IMR-90 (cell line): ENCODE results near the gene SEMA5A. TPM values are rescaled to one million over a fixed set of nuclear protein-coding genes. Genes with fewer than 3 reads are reported as not detected.

Experiments used
- ATAC-seq: fragments of 200-7000 bp; cut with Tn5 transposase; 2 replicates; pipeline ENCODE4 v1.9.1; 2020; ENCODE audit warnings: low read depth, mild to moderate bottlenecking, moderate library complexity
- BruUV-seq: library from RNA; stranded (reverse); fragments of 400-500 nt; replicated peaks from 2 replicates; lab custom pipeline; 2021; lab: Mats Ljungman, UMichigan
- CTCF ChIA-PET: fragments of 300-600 bp; formaldehyde crosslinking; extraction: SDS; loops from one replicate; lab custom pipeline; 2021; ENCODE audit warnings: antibody characterized with exemption; lab: Yijun Ruan, JAX
- POLR2A ChIA-PET: fragments of 300-600 bp; sonication (Branson Sonifier 250); formaldehyde crosslinking; loops from one replicate; lab custom pipeline; 2022; ENCODE audit warnings: antibody characterized with exemption; ENCODE audit not compliant: unreplicated experiment; lab: Charles Lee
- DNase-seq: peaks from one replicate; pipeline ENCODE4 v3.0.0; 2013
- H2AFZ ChIP-seq: replicated peaks from 2 replicates; pipeline ENCODE3; 2013; ENCODE audit warnings: low read length, mild to moderate bottlenecking; ENCODE audit not compliant: poor library complexity
- H2AK5ac ChIP-seq: 2 replicates; pipeline ENCODE4 v1.6.1; 2013; ENCODE audit warnings: low read depth, low read length, inconsistent platforms
- H2AK9ac ChIP-seq: replicated peaks from 2 replicates; pipeline ENCODE3; 2013; ENCODE audit warnings: mild to moderate bottlenecking, low read depth, low read length, moderate library complexity; ENCODE audit not compliant: poor library complexity
- H2BK120ac ChIP-seq: 2 replicates; pipeline ENCODE4 v1.6.1; 2013; ENCODE audit warnings: low read depth, low read length, inconsistent platforms
- H2BK15ac ChIP-seq: 3 replicates; pipeline ENCODE4 v1.6.1; 2013; ENCODE audit warnings: low read depth, low read length, inconsistent platforms
- H2BK20ac ChIP-seq: 2 replicates; pipeline ENCODE4 v1.6.1; 2013; ENCODE audit warnings: low read depth, mild to moderate bottlenecking, inconsistent platforms, low read length, moderate library complexity
- H2BK5ac ChIP-seq: 2 replicates; pipeline ENCODE4 v1.6.1; 2013; ENCODE audit warnings: mild to moderate bottlenecking, low read depth, low read length, inconsistent platforms; ENCODE audit not compliant: poor library complexity, severe bottlenecking
- H3K14ac ChIP-seq: replicated peaks from 2 replicates; pipeline ENCODE4 v1.6.1; 2013; ENCODE audit warnings: low read depth, low read length, inconsistent platforms
- H3K18ac ChIP-seq: 2 replicates; pipeline ENCODE4 v1.6.1; 2013; ENCODE audit warnings: low read depth, low read length, control low read depth
- H3K23ac ChIP-seq: 2 replicates; pipeline ENCODE4 v1.6.1; 2013; ENCODE audit warnings: low read depth, low read length, inconsistent platforms
- H3K27ac ChIP-seq: 2 replicates; pipeline ENCODE4 v1.5.1; 2013; ENCODE audit warnings: mild to moderate bottlenecking, control low read depth, low read length; ENCODE audit not compliant: insufficient read depth
- H3K27me3 ChIP-seq: 2 replicates; pipeline ENCODE4 v1.6.1; 2013; ENCODE audit warnings: low read length; ENCODE audit not compliant: control insufficient read depth, insufficient read depth
- H3K36me3 ChIP-seq: 2 replicates; pipeline ENCODE4 v1.6.1; 2013; ENCODE audit warnings: low read length, mixed read lengths; ENCODE audit not compliant: control insufficient read depth, insufficient read depth
- H3K4ac ChIP-seq: 2 replicates; pipeline ENCODE4 v1.6.1; 2013; ENCODE audit warnings: low read depth, low read length, inconsistent platforms
- H3K4me1 ChIP-seq: 2 replicates; pipeline ENCODE4 v1.6.1; 2013; ENCODE audit warnings: low read length, mixed read lengths; ENCODE audit not compliant: control insufficient read depth, insufficient read depth
- H3K4me2 ChIP-seq: 2 replicates; pipeline ENCODE4 v1.6.1; 2013; ENCODE audit warnings: low read depth, mild to moderate bottlenecking, control low read depth, low read length, moderate library complexity
- H3K4me3 ChIP-seq: 2 replicates; pipeline ENCODE4 v1.5.1; 2013; ENCODE audit warnings: low read depth, mild to moderate bottlenecking, control low read depth, low read length, moderate library complexity; ENCODE audit not compliant: insufficient read depth
- H3K56ac ChIP-seq: 2 replicates; pipeline ENCODE4 v1.6.1; 2013; ENCODE audit warnings: low read length, inconsistent platforms; ENCODE audit not compliant: insufficient read depth; ENCODE audit errors: extremely low read depth
- H3K79me1 ChIP-seq, 2 experiments: 2 replicates each; pipeline ENCODE4 v1.6.1; 2013; ENCODE audit warnings: low read length in 2 of 2, inconsistent platforms in 1 of 2, low read depth in 1 of 2
- H3K9ac ChIP-seq: 2 replicates; pipeline ENCODE4 v1.6.1; 2013; ENCODE audit warnings: low read depth, low read length, control low read depth
- H3K9me1 ChIP-seq: 2 replicates; pipeline ENCODE4 v1.6.1; 2013; ENCODE audit warnings: low read length, inconsistent platforms; ENCODE audit not compliant: insufficient read depth
- H3K9me3 ChIP-seq: 2 replicates; pipeline ENCODE4 v1.6.1; 2013; ENCODE audit warnings: low read length; ENCODE audit not compliant: control insufficient read depth, insufficient read depth
- H4K20me1 ChIP-seq: 2 replicates; pipeline ENCODE4 v1.6.1; 2013; ENCODE audit warnings: low read length, inconsistent platforms; ENCODE audit not compliant: insufficient read depth
- H4K5ac ChIP-seq: 2 replicates; pipeline ENCODE4 v1.6.1; 2013; ENCODE audit warnings: mild to moderate bottlenecking, low read depth, low read length, control low read depth
- H4K8ac ChIP-seq, 2 experiments: 2 replicates each; pipeline ENCODE4 v1.6.1; 2013; ENCODE audit warnings: low read depth in 2 of 2, low read length in 2 of 2, control low read depth in 1 of 2, inconsistent platforms in 1 of 2
- H4K91ac ChIP-seq: 2 replicates; pipeline ENCODE4 v1.6.1; 2013; ENCODE audit warnings: low read depth, low read length, inconsistent platforms; ENCODE audit not compliant: insufficient read depth
- CEBPB ChIP-seq: IDR thresholded peaks from 2 replicates; pipeline ENCODE4 v1.6.1; 2012; ENCODE audit warnings: low read depth, low read length, improper control_type of control experiment
- MAFK ChIP-seq: IDR thresholded peaks from 2 replicates; pipeline ENCODE4 v1.6.1; 2012; ENCODE audit warnings: low read depth, low read length, improper control_type of control experiment
- MAZ ChIP-seq: IDR thresholded peaks from 2 replicates; pipeline ENCODE4 v1.6.1; 2012; ENCODE audit warnings: low read depth, mild to moderate bottlenecking, low read length, improper control_type of control experiment, moderate library complexity, borderline replicate concordance
- MXI1 ChIP-seq: IDR thresholded peaks from 2 replicates; pipeline ENCODE4 v1.6.1; 2012; ENCODE audit warnings: low read depth, mild to moderate bottlenecking, low read length, moderate library complexity, borderline replicate concordance
- NFE2L2 ChIP-seq: fragments of 150-350 bp; IDR thresholded peaks from 2 replicates; pipeline ENCODE4 v1.6.1; 2016; ENCODE audit warnings: low read depth, mild to moderate bottlenecking, low read length
- POLR2A ChIP-seq: IDR thresholded peaks from 2 replicates; pipeline ENCODE4 v1.6.1; 2012; ENCODE audit warnings: mild to moderate bottlenecking, low read depth, low read length
- RCOR1 ChIP-seq: IDR thresholded peaks from 2 replicates; pipeline ENCODE4 v1.6.1; 2012; ENCODE audit warnings: mild to moderate bottlenecking, low read length, improper control_type of control experiment; ENCODE audit not compliant: insufficient replicate concordance
- RFX5 ChIP-seq: IDR thresholded peaks from 2 replicates; pipeline ENCODE4 v1.8.0; 2012; ENCODE audit warnings: low read depth, mild to moderate bottlenecking, low read length, moderate library complexity
- SMC3 ChIP-seq: fragments of 150-350 bp; IDR thresholded peaks from 2 replicates; pipeline ENCODE4 v1.6.1; 2016; ENCODE audit warnings: low read depth, mild to moderate bottlenecking, antibody characterized with exemption, low read length, moderate library complexity
- WGBS, 2 experiments: methylation state at CpG; one replicate each; pipeline versions ENCODE4 v1.1.5 to v1.1.7; 2013; ENCODE audit warnings: missing lambda C conversion rate in 2 of 2; ENCODE audit not compliant: insufficient read length in 1 of 2; ENCODE audit errors: extremely low coverage in 2 of 2; 5-methylcytosine and 5-hydroxymethylcytosine counted together
- dilution Hi-C: fragments of 300-500 bp; cut with HindIII; formaldehyde crosslinking; loops from one replicate; pipeline ENCODE4 v1.14.3; 2018; ENCODE audit warnings: low sequenced_read_pairs; ENCODE audit not compliant: unreplicated experiment
- in situ Hi-C: fragments of 300-500 bp; cut with MboI; formaldehyde crosslinking; loops from 3 replicates; pipeline ENCODE4 v1.14.3; 2019; ENCODE audit warnings: low sequenced_read_pairs, inconsistent platforms, mixed read lengths
- intact Hi-C: fragments of 100-400 bp; cut with micrococcal nuclease; formaldehyde crosslinking; loops from 2 replicates; pipeline ENCODE4 v1.10.0; 2022
- polyA plus RNA-seq, 3 experiments: library from polyadenylated mRNA; depleted of rRNA; stranded (reverse); fragments of >200 nt; gene quantifications; 2 replicates each; pipeline ENCODE4 v1.2.3, GENCODE V29; 2012; ENCODE audit warnings: low replicate concordance in 1 of 3
- total RNA-seq: library from RNA; depleted of rRNA; stranded (reverse); fragments of >200 nt; gene quantifications from 2 replicates; pipeline ENCODE4 v1.2.3, GENCODE V29; 2012
- TF ChIP-seq, protein P1 (sequence below): fragments of 150-350 bp; IDR thresholded peaks from 2 replicates; pipeline ENCODE4 v1.6.1; 2016; ENCODE audit warnings: low read depth, mild to moderate bottlenecking, low read length, moderate library complexity, borderline replicate concordance
- TF ChIP-seq, protein P2 (sequence below): fragments of 150-350 bp; IDR thresholded peaks from 2 replicates; pipeline ENCODE4 v1.6.1; 2017; ENCODE audit warnings: mild to moderate bottlenecking, antibody characterized with exemption, low read length, low read depth
- TF ChIP-seq, protein P3 (sequence below): conservative IDR thresholded peaks from 2 replicates; pipeline ENCODE4 v1.5.1; 2012; ENCODE audit warnings: mild to moderate bottlenecking, low read depth, low read length, improper control_type of control experiment

The SEMA5A gene
- total and polyA plus RNA-seq, 2 of the 4 experiments (the other 2 are of a cell fraction) = 8.2 to 9.9 TPM

DNA sequence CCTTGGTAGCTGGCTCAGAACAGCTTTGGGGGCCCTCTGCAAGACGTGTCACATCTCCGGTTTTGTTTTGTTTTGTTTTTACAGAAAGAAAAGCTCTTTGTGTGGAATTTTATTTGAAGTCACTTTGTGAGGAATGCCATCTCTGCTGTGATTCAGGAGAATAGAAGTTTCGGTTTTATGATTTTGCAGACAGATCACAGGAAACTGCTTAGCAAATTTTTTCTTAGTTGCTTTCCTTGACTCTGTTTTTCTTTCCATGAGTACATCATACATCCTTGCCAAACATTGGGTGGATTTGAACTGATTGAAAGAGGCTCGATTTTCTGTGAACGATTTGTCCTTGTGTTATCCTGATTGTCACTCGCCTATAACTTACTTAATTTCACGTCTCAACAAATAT is 5.1 kb downstream of the SEMA5A start:
- peaks cover 4% of the 10 kb centered on the region for H3K4me1 ChIP-seq
- TF ChIP-seq NFE2L2 (no peak), MXI1 (no peak), MAZ (no peak), SMC3 (no peak), RFX5 (no peak), MAFK (no peak), POLR2A (no peak), CEBPB (no peak), RCOR1 (no peak)
- TF ChIP-seq, protein P1, sequence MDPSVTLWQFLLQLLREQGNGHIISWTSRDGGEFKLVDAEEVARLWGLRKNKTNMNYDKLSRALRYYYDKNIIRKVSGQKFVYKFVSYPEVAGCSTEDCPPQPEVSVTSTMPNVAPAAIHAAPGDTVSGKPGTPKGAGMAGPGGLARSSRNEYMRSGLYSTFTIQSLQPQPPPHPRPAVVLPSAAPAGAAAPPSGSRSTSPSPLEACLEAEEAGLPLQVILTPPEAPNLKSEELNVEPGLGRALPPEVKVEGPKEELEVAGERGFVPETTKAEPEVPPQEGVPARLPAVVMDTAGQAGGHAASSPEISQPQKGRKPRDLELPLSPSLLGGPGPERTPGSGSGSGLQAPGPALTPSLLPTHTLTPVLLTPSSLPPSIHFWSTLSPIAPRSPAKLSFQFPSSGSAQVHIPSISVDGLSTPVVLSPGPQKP = no peak
- TF ChIP-seq, protein P2, sequence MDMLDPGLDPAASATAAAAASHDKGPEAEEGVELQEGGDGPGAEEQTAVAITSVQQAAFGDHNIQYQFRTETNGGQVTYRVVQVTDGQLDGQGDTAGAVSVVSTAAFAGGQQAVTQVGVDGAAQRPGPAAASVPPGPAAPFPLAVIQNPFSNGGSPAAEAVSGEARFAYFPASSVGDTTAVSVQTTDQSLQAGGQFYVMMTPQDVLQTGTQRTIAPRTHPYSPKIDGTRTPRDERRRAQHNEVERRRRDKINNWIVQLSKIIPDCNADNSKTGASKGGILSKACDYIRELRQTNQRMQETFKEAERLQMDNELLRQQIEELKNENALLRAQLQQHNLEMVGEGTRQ = no peak
- TF ChIP-seq, protein P3, sequence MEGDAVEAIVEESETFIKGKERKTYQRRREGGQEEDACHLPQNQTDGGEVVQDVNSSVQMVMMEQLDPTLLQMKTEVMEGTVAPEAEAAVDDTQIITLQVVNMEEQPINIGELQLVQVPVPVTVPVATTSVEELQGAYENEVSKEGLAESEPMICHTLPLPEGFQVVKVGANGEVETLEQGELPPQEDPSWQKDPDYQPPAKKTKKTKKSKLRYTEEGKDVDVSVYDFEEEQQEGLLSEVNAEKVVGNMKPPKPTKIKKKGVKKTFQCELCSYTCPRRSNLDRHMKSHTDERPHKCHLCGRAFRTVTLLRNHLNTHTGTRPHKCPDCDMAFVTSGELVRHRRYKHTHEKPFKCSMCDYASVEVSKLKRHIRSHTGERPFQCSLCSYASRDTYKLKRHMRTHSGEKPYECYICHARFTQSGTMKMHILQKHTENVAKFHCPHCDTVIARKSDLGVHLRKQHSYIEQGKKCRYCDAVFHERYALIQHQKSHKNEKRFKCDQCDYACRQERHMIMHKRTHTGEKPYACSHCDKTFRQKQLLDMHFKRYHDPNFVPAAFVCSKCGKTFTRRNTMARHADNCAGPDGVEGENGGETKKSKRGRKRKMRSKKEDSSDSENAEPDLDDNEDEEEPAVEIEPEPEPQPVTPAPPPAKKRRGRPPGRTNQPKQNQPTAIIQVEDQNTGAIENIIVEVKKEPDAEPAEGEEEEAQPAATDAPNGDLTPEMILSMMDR = no peak
- dilution Hi-C loops (no loop called here), in situ Hi-C loops (loop anchor here (25.0 kb wide), 2 partner anchors 778 to 1653 kb away; no protein-coding TSS in a partner anchor), intact Hi-C loops (loop anchor here (5.0 to 10.0 kb wide), 9 partner anchors 273 to 1613 kb away; no protein-coding TSS in a partner anchor)
- peak overlapping the region; percentile 88 for H3K14ac ChIP-seq
- peak overlapping the region; percentile 91 for H2BK5ac ChIP-seq
- peak overlapping the region; percentile 74 for H4K5ac ChIP-seq
- H3K79me1 ChIP-seq = peaks cover 20 to 61% of the 10 kb centered on the region in 2 experiments
- peak overlapping the region; percentile 92 for H3K27ac ChIP-seq
- H3K4me3 ChIP-seq = peak overlapping the region; percentile 31; the same call in 1 of the 2 replicates
- peak overlapping the region; percentile 60; the same call in 1 of the 2 replicates for H3K23ac ChIP-seq
- peak overlapping the region; percentile 90; the same call in 1 of the 2 replicates for H3K18ac ChIP-seq
- peaks cover 7% of the 10 kb centered on the region for H3K9me1 ChIP-seq
- ATAC-seq (no peak), DNase-seq (peak; percentile 72)
- peak overlapping the region; percentile 76 for H2AK9ac ChIP-seq
- WGBS, 2 experiments = no CpG with 5 or more reads among the region's 7 CpGs
- no TSS peak for BruUV-seq
- H2AFZ ChIP-seq = peak overlapping the region; percentile 81
- peaks cover 7% of the 10 kb centered on the region; the same call in 1 of the 2 replicates for H4K20me1 ChIP-seq
- H2BK120ac ChIP-seq = peak overlapping the region; percentile 86
- peak overlapping the region; percentile 78 for H3K9ac ChIP-seq
- H3K36me3 ChIP-seq = no peaks in the 10 kb centered on the region
- H2AK5ac ChIP-seq = peak overlapping the region; percentile 48; the same call in 1 of the 2 replicates
- POLR2A ChIA-PET = no interaction called here
- peak overlapping the region; percentile 6 to 77; a peak in 3 of 4 replicates for H4K8ac ChIP-seq
- no peaks in the 10 kb centered on the region for H3K9me3 ChIP-seq
- peak overlapping the region; percentile 65; the same call in 1 of the 2 replicates for H2BK20ac ChIP-seq
- H3K4ac ChIP-seq = peak overlapping the region; percentile 83
- H4K91ac ChIP-seq = peak overlapping the region; percentile 38
- no peaks in the 10 kb centered on the region for H3K27me3 ChIP-seq
- peak overlapping the region; percentile 17; the same call in 1 of the 2 replicates for H3K56ac ChIP-seq
- H3K4me2 ChIP-seq = peak overlapping the region; percentile 89
- CTCF ChIA-PET = no interaction called here
- 0 out of 3 replicates have a peak overlapping the region, but pooled peaks have one; percentile 25 for H2BK15ac ChIP-seq
